IMR-90 (cell line): ENCODE data around the gene RNU1-3. TPM values are rescaled to one million over a fixed set of nuclear protein-coding genes. Genes with fewer than 3 reads are reported as not detected.

Experiments
- ATAC-seq: fragments of 200-7000 bp; cut with Tn5 transposase; 2 replicates; pipeline ENCODE4 v1.9.1; 2020; ENCODE audit warnings: low read depth, mild to moderate bottlenecking, moderate library complexity
- BruUV-seq: library from RNA; stranded (reverse); fragments of 400-500 nt; replicated peaks from 2 replicates; lab custom pipeline; 2021; lab: Mats Ljungman, UMichigan
- CTCF ChIA-PET: fragments of 300-600 bp; formaldehyde crosslinking; extraction: SDS; loops from one replicate; lab custom pipeline; 2021; ENCODE audit warnings: antibody characterized with exemption; lab: Yijun Ruan, JAX
- POLR2A ChIA-PET: fragments of 300-600 bp; sonication (Branson Sonifier 250); formaldehyde crosslinking; loops from one replicate; lab custom pipeline; 2022; ENCODE audit warnings: antibody characterized with exemption; ENCODE audit not compliant: unreplicated experiment; lab: Charles Lee
- DNase-seq: peaks from one replicate; pipeline ENCODE4 v3.0.0; 2013
- H2AFZ ChIP-seq: replicated peaks from 2 replicates; pipeline ENCODE3; 2013; ENCODE audit warnings: low read length, mild to moderate bottlenecking; ENCODE audit not compliant: poor library complexity
- H2AK5ac ChIP-seq: 2 replicates; pipeline ENCODE4 v1.6.1; 2013; ENCODE audit warnings: low read depth, low read length, inconsistent platforms
- H2AK9ac ChIP-seq: replicated peaks from 2 replicates; pipeline ENCODE3; 2013; ENCODE audit warnings: mild to moderate bottlenecking, low read depth, low read length, moderate library complexity; ENCODE audit not compliant: poor library complexity
- H2BK120ac ChIP-seq: 2 replicates; pipeline ENCODE4 v1.6.1; 2013; ENCODE audit warnings: low read depth, low read length, inconsistent platforms
- H2BK15ac ChIP-seq: 3 replicates; pipeline ENCODE4 v1.6.1; 2013; ENCODE audit warnings: low read depth, low read length, inconsistent platforms
- H2BK20ac ChIP-seq: 2 replicates; pipeline ENCODE4 v1.6.1; 2013; ENCODE audit warnings: low read depth, mild to moderate bottlenecking, inconsistent platforms, low read length, moderate library complexity
- H2BK5ac ChIP-seq: 2 replicates; pipeline ENCODE4 v1.6.1; 2013; ENCODE audit warnings: mild to moderate bottlenecking, low read depth, low read length, inconsistent platforms; ENCODE audit not compliant: poor library complexity, severe bottlenecking
- H3K14ac ChIP-seq: replicated peaks from 2 replicates; pipeline ENCODE4 v1.6.1; 2013; ENCODE audit warnings: low read depth, low read length, inconsistent platforms
- H3K18ac ChIP-seq: 2 replicates; pipeline ENCODE4 v1.6.1; 2013; ENCODE audit warnings: low read depth, low read length, control low read depth
- H3K23ac ChIP-seq: 2 replicates; pipeline ENCODE4 v1.6.1; 2013; ENCODE audit warnings: low read depth, low read length, inconsistent platforms
- H3K27ac ChIP-seq: 2 replicates; pipeline ENCODE4 v1.5.1; 2013; ENCODE audit warnings: mild to moderate bottlenecking, control low read depth, low read length; ENCODE audit not compliant: insufficient read depth
- H3K27me3 ChIP-seq: 2 replicates; pipeline ENCODE4 v1.6.1; 2013; ENCODE audit warnings: low read length; ENCODE audit not compliant: control insufficient read depth, insufficient read depth
- H3K36me3 ChIP-seq: 2 replicates; pipeline ENCODE4 v1.6.1; 2013; ENCODE audit warnings: low read length, mixed read lengths; ENCODE audit not compliant: control insufficient read depth, insufficient read depth
- H3K4ac ChIP-seq: 2 replicates; pipeline ENCODE4 v1.6.1; 2013; ENCODE audit warnings: low read depth, low read length, inconsistent platforms
- H3K4me1 ChIP-seq: 2 replicates; pipeline ENCODE4 v1.6.1; 2013; ENCODE audit warnings: low read length, mixed read lengths; ENCODE audit not compliant: control insufficient read depth, insufficient read depth
- H3K4me2 ChIP-seq: 2 replicates; pipeline ENCODE4 v1.6.1; 2013; ENCODE audit warnings: low read depth, mild to moderate bottlenecking, control low read depth, low read length, moderate library complexity
- H3K4me3 ChIP-seq: 2 replicates; pipeline ENCODE4 v1.5.1; 2013; ENCODE audit warnings: low read depth, mild to moderate bottlenecking, control low read depth, low read length, moderate library complexity; ENCODE audit not compliant: insufficient read depth
- H3K56ac ChIP-seq: 2 replicates; pipeline ENCODE4 v1.6.1; 2013; ENCODE audit warnings: low read length, inconsistent platforms; ENCODE audit not compliant: insufficient read depth; ENCODE audit errors: extremely low read depth
- H3K79me1 ChIP-seq, 2 experiments: 2 replicates each; pipeline ENCODE4 v1.6.1; 2013; ENCODE audit warnings: low read length in 2 of 2, inconsistent platforms in 1 of 2, low read depth in 1 of 2
- H3K9ac ChIP-seq: 2 replicates; pipeline ENCODE4 v1.6.1; 2013; ENCODE audit warnings: low read depth, low read length, control low read depth
- H3K9me1 ChIP-seq: 2 replicates; pipeline ENCODE4 v1.6.1; 2013; ENCODE audit warnings: low read length, inconsistent platforms; ENCODE audit not compliant: insufficient read depth
- H3K9me3 ChIP-seq: 2 replicates; pipeline ENCODE4 v1.6.1; 2013; ENCODE audit warnings: low read length; ENCODE audit not compliant: control insufficient read depth, insufficient read depth
- H4K20me1 ChIP-seq: 2 replicates; pipeline ENCODE4 v1.6.1; 2013; ENCODE audit warnings: low read length, inconsistent platforms; ENCODE audit not compliant: insufficient read depth
- H4K5ac ChIP-seq: 2 replicates; pipeline ENCODE4 v1.6.1; 2013; ENCODE audit warnings: mild to moderate bottlenecking, low read depth, low read length, control low read depth
- H4K8ac ChIP-seq, 2 experiments: 2 replicates each; pipeline ENCODE4 v1.6.1; 2013; ENCODE audit warnings: low read depth in 2 of 2, low read length in 2 of 2, control low read depth in 1 of 2, inconsistent platforms in 1 of 2
- H4K91ac ChIP-seq: 2 replicates; pipeline ENCODE4 v1.6.1; 2013; ENCODE audit warnings: low read depth, low read length, inconsistent platforms; ENCODE audit not compliant: insufficient read depth
- CEBPB ChIP-seq: IDR thresholded peaks from 2 replicates; pipeline ENCODE4 v1.6.1; 2012; ENCODE audit warnings: low read depth, low read length, improper control_type of control experiment
- FOS ChIP-seq: fragments of 150-350 bp; IDR thresholded peaks from 2 replicates; pipeline ENCODE4 v1.6.1; 2016; ENCODE audit warnings: low read depth, low read length
- RFX5 ChIP-seq: IDR thresholded peaks from 2 replicates; pipeline ENCODE4 v1.8.0; 2012; ENCODE audit warnings: low read depth, mild to moderate bottlenecking, low read length, moderate library complexity
- SMC3 ChIP-seq: fragments of 150-350 bp; IDR thresholded peaks from 2 replicates; pipeline ENCODE4 v1.6.1; 2016; ENCODE audit warnings: low read depth, mild to moderate bottlenecking, antibody characterized with exemption, low read length, moderate library complexity
- WGBS, 2 experiments: methylation state at CpG; one replicate each; pipeline versions ENCODE4 v1.1.5 to v1.1.7; 2013; ENCODE audit warnings: missing lambda C conversion rate in 2 of 2; ENCODE audit not compliant: insufficient read length in 1 of 2; ENCODE audit errors: extremely low coverage in 2 of 2; 5-methylcytosine and 5-hydroxymethylcytosine counted together
- dilution Hi-C: fragments of 300-500 bp; cut with HindIII; formaldehyde crosslinking; loops from one replicate; pipeline ENCODE4 v1.14.3; 2018; ENCODE audit warnings: low sequenced_read_pairs; ENCODE audit not compliant: unreplicated experiment
- in situ Hi-C: fragments of 300-500 bp; cut with MboI; formaldehyde crosslinking; loops from 3 replicates; pipeline ENCODE4 v1.14.3; 2019; ENCODE audit warnings: low sequenced_read_pairs, inconsistent platforms, mixed read lengths
- intact Hi-C: fragments of 100-400 bp; cut with micrococcal nuclease; formaldehyde crosslinking; loops from 2 replicates; pipeline ENCODE4 v1.10.0; 2022
- microRNA-seq, 2 experiments: library from miRNA; stranded (forward) in 1 of 2; unstranded in 1 of 2; fragments of 10-50 nt in 1 of 2; fragments of <30 nt in 1 of 2; gene quantifications in 1 of 2; microRNA quantifications in 1 of 2; one replicate each; pipeline versions ENCODE3 to v1.1.0; 2013 to 2020; ENCODE audit not compliant: insufficient read depth in 1 of 2, insufficient read length in 1 of 2, unreplicated experiment in 1 of 2
- polyA plus RNA-seq, 3 experiments: library from polyadenylated mRNA; depleted of rRNA; stranded (reverse); fragments of >200 nt; gene quantifications; 2 replicates each; pipeline ENCODE4 v1.2.3, GENCODE V29; 2012; ENCODE audit warnings: low replicate concordance in 1 of 3
- small RNA-seq, 5 experiments: library from RNA; depleted of rRNA; stranded (forward); fragments of <200 nt; gene quantifications; one replicate each; pipeline ENCODE3, GENCODE V24; 2012
- total RNA-seq: library from RNA; depleted of rRNA; stranded (reverse); fragments of >200 nt; gene quantifications from 2 replicates; pipeline ENCODE4 v1.2.3, GENCODE V29; 2012; rRNA removed

Gene RNU1-3
- total and polyA plus RNA-seq, 2 of the 4 experiments (the other 2 are of a cell fraction): under 0.01 TPM; not detected in 1

DNA sequence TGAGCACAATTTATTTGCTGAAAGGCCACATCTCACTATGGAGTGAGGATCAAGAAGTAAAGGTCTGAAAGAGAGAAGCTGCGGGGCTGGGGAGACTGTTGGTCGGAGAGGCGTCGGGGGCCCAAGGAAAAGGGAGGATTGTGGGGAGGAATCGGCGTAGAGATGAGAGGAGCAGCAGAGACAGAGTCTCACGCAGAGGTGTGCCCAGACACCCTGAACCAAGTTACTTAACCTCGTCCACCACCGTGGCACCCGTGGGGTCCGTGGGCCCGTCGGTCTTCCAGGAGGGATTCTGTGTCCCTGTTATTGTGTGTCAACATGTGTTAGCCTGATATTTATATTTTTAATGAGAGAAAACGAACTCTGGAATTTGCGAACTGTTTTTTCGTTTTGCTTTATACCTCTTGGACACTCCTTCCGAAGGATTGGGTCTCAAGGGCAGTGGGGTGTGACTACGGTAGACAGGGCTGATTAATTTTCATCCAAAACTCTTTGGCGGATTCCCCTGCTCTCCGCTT is 49.6 kb downstream of the RNU1-3 start:
- H4K5ac ChIP-seq: no peak overlapping the region
- H4K20me1 ChIP-seq: peaks cover 3% of the 10 kb centered on the region; the same call in 1 of the 2 replicates
- H2AFZ ChIP-seq: no peak overlapping the region
- in situ Hi-C loops (loop anchor here (25.0 kb wide), 1 partner anchor 420 kb away; no protein-coding TSS in a partner anchor), intact Hi-C loops (no loop called here), dilution Hi-C loops (no loop called here)
- H3K36me3 ChIP-seq: peaks cover 5% of the 10 kb centered on the region; the same call in 1 of the 2 replicates
- H2BK20ac ChIP-seq: no peak overlapping the region
- no peak overlapping the region for H3K23ac ChIP-seq
- DNase-seq (no peak), ATAC-seq (no peak)
- no peaks in the 10 kb centered on the region for H3K4me1 ChIP-seq
- H2AK9ac ChIP-seq: peak overlapping the region; percentile 0
- H2BK5ac ChIP-seq: no peak overlapping the region
- H3K9me1 ChIP-seq: no peaks in the 10 kb centered on the region
- no peak overlapping the region for H3K14ac ChIP-seq
- no peak overlapping the region for H3K4me2 ChIP-seq
- H3K4me3 ChIP-seq: no peak overlapping the region
- H3K56ac ChIP-seq: no peak overlapping the region
- TF ChIP-seq SMC3 (no peak), RFX5 (no peak), FOS (no peak), CEBPB (no peak)
- H2AK5ac ChIP-seq: no peak overlapping the region
- H3K9me3 ChIP-seq: no peaks in the 10 kb centered on the region
- H3K27me3 ChIP-seq: no peaks in the 10 kb centered on the region
- no peak overlapping the region for H4K8ac ChIP-seq
- no peak overlapping the region for H3K4ac ChIP-seq
- POLR2A ChIA-PET: interaction anchor here (0.7 kb wide), 1 partner anchor 309 kb away, joined by 5 read pairs; no protein-coding TSS in a partner anchor
- no peak overlapping the region for H2BK15ac ChIP-seq
- H2BK120ac ChIP-seq: no peak overlapping the region
- CTCF ChIA-PET: interaction anchor here (0.6 to 0.8 kb wide), 2 partner anchors 8 to 20 kb away, joined by 3 to 4 read pairs; no protein-coding TSS in a partner anchor
- WGBS, 2 experiments: 90% methylated on average over 20 of the region's 20 CpGs; no CpG with 5 or more reads in 1 of the 2 experiments
- H4K91ac ChIP-seq: no peak overlapping the region
- H3K18ac ChIP-seq: no peak overlapping the region
- H3K9ac ChIP-seq: no peak overlapping the region
- no peak overlapping the region for H3K27ac ChIP-seq
- BruUV-seq: no TSS peak
- peaks cover 0 to 12% of the 10 kb centered on the region in 2 experiments; a peak in 3 of 4 replicates for H3K79me1 ChIP-seq

Small RNAs within 50 kb of the gene (microRNA-seq; reads per million reads assigned to microRNA genes)
- gene RNU1-3 (ENCODE audit: insufficient read depth, insufficient read length): not detected

Small RNAs within 50 kb of the gene (small RNA-seq; reads per million reads assigned to genes)
- 0 reads per million in 5 experiments for gene RNU1-3

Other genes starting within 250 kb of the RNU1-3 start
- gene SPATA21, start 229.5 kb downstream of the RNU1-3 start, total RNA-seq: not detected in 2 replicates
- not detected in 2 replicates for gene SPATA21, start 229.5 kb downstream of the RNU1-3 start, polyA plus RNA-seq (2012; rRNA removed)
- 79.7 and 85.1 TPM in 2 replicates for gene NECAP2, start 226.2 kb downstream of the RNU1-3 start, total RNA-seq
- 80.2 and 80.5 TPM in 2 replicates for gene NECAP2, start 226.2 kb downstream of the RNU1-3 start, polyA plus RNA-seq (2012; rRNA removed)
- gene RNU1-1, start 152.7 kb downstream of the RNU1-3 start, total RNA-seq: under 0.01 TPM in 2 replicates
- not detected in 2 replicates for gene RNU1-1, start 152.7 kb downstream of the RNU1-3 start, polyA plus RNA-seq (2012; rRNA removed)
- gene NBPF1, start 53.4 kb downstream of the RNU1-3 start, total RNA-seq: 25.3 and 28.3 TPM in 2 replicates
- 17.1 and 18.8 TPM in 2 replicates for gene NBPF1, start 53.4 kb downstream of the RNU1-3 start, polyA plus RNA-seq (2012; rRNA removed)
- under 0.01 TPM in 2 replicates for gene RNU1-4, start 73.6 kb upstream of the RNU1-3 start, total RNA-seq
- gene RNU1-4, start 73.6 kb upstream of the RNU1-3 start, polyA plus RNA-seq (2012; rRNA removed): not detected in 2 replicates
- gene RNU1-2, start 229.0 kb upstream of the RNU1-3 start, total RNA-seq: under 0.01 TPM in 2 replicates
- not detected in 2 replicates for gene RNU1-2, start 229.0 kb upstream of the RNU1-3 start, polyA plus RNA-seq (2012; rRNA removed)